WERI-Rb-1 (cell line): Measurements from ENCODE around the gene PLCH1.

Source experiments
- DNase-seq: peaks from one replicate; pipeline ENCODE4 v3.0.0-alpha.2; 2020
- H3K27ac ChIP-seq: fragments of 250-450 bp; sonication (Bioruptor Pico); 2 replicates; pipeline ENCODE4 v1.5.1; 2020; ENCODE audit warnings: mild to moderate bottlenecking, moderate library complexity
- H3K27me3 ChIP-seq: fragments of 250-450 bp; sonication (Bioruptor Pico); 2 replicates; pipeline ENCODE4 v1.5.1; 2021; ENCODE audit warnings: mild to moderate bottlenecking, low read depth, moderate library complexity; ENCODE audit not compliant: insufficient read depth, severe bottlenecking
- H3K36me3 ChIP-seq: fragments of 250-450 bp; sonication (Bioruptor Pico); 2 replicates; pipeline ENCODE4 v1.5.1; 2020; ENCODE audit warnings: mild to moderate bottlenecking, moderate library complexity
- H3K4me3 ChIP-seq: 2 replicates; pipeline ENCODE4 v1.5.1; 2011; ENCODE audit warnings: low read depth, mild to moderate bottlenecking, control low read depth, low read length
- H3K9me3 ChIP-seq: fragments of 250-450 bp; sonication (Bioruptor Pico); 2 replicates; pipeline ENCODE4 v1.5.1; 2021; ENCODE audit warnings: mild to moderate bottlenecking, moderate library complexity; ENCODE audit not compliant: severe bottlenecking
- TF ChIP-seq, protein P1 (sequence below): IDR thresholded peaks from 2 replicates; pipeline ENCODE4 v1.5.1; 2011; ENCODE audit warnings: low read depth, mild to moderate bottlenecking, control low read depth, inconsistent platforms, low read length

Gene PLCH1

DNA sequence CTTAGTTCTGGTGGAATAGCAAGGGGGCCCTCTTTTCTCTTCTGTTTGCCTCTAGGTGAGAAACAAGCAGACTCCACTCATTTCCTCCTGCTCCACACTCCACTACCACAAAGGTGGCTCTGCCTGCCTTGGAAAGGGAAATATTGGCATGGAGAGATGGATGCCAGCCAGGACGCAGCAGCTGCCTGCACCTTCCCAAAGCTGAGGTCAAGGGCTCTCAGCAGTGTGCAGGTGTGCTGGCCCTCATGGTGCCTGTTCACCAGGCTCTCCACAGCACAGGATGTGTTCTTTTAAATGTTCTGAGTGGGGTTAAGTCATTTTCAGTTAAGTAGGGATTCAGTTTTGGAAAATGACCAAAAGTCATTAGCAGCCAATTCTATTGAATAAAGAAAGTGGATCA, 240.2 kb downstream of the PLCH1 start:
- no peaks in the 10 kb centered on the region for H3K36me3 ChIP-seq
- no peak for DNase-seq
- H3K27me3 ChIP-seq: no peaks in the 10 kb centered on the region
- H3K27ac ChIP-seq: no peak overlapping the region
- TF ChIP-seq, protein P1, sequence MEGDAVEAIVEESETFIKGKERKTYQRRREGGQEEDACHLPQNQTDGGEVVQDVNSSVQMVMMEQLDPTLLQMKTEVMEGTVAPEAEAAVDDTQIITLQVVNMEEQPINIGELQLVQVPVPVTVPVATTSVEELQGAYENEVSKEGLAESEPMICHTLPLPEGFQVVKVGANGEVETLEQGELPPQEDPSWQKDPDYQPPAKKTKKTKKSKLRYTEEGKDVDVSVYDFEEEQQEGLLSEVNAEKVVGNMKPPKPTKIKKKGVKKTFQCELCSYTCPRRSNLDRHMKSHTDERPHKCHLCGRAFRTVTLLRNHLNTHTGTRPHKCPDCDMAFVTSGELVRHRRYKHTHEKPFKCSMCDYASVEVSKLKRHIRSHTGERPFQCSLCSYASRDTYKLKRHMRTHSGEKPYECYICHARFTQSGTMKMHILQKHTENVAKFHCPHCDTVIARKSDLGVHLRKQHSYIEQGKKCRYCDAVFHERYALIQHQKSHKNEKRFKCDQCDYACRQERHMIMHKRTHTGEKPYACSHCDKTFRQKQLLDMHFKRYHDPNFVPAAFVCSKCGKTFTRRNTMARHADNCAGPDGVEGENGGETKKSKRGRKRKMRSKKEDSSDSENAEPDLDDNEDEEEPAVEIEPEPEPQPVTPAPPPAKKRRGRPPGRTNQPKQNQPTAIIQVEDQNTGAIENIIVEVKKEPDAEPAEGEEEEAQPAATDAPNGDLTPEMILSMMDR: no peak
- H3K4me3 ChIP-seq: no peak overlapping the region
- no peaks in the 10 kb centered on the region for H3K9me3 ChIP-seq

DNA sequence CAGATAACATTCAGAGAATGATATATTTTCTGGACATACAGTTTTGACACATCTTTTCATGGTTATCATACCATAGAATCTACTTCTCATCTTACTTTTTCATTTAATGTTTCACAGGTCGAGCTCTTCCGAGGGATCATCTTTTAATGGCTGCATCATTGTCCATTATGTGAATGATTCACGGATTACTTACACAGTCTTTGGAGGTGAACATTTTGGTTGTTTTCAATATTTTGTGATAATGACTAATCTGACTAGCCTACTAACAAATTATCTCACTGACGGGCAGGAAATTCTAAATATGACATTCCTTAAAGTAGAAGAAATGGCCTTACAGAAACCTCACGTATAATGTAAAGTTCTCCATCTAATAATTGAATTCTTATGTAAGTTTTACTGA, 242.2 kb downstream of the PLCH1 start:
- no peak for DNase-seq

DNA sequence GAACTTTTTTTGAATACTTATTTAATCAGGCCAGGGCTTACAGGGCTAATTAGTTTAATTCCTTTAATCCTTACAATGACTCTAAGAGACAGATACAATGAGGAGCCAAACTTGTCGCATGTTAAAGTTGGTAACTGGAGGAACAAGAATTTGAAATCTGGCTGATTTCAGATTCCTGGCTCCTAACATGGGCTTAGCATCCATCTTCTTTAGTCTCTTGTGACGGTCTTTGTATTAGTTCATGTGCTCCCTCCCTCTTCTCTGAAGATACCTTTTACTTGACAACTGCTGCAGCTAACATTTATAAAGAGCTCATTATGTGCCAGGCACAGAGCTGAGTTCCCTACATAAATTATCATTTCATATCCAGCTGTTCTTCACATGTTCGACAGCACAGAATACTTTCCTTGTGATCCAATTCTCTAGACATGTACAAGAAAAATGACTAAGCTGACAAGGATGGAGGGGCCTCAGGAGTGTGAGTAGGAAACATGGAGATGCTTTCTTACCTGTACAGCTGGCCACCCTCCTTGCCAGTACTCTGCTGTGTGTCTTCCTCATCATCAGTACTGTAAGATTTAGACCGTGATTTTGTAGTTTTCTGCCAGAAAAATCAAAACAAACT, 244.6 kb downstream of the PLCH1 start:
- TF ChIP-seq, protein P1: no peak
- H3K36me3 ChIP-seq: no peaks in the 10 kb centered on the region
- no peaks in the 10 kb centered on the region for H3K9me3 ChIP-seq
- H3K4me3 ChIP-seq: no peak overlapping the region
- no peak overlapping the region for H3K27ac ChIP-seq
- no peaks in the 10 kb centered on the region for H3K27me3 ChIP-seq
- no peak for DNase-seq

More for the DNA sequence above, 242.2 kb downstream of the PLCH1 start:
- H3K27me3 ChIP-seq: no peaks in the 10 kb centered on the region
- TF ChIP-seq, protein P1: no peak
- H3K4me3 ChIP-seq: no peak overlapping the region
- no peaks in the 10 kb centered on the region for H3K9me3 ChIP-seq
- H3K36me3 ChIP-seq: no peaks in the 10 kb centered on the region
- H3K27ac ChIP-seq: no peak overlapping the region

DNA sequence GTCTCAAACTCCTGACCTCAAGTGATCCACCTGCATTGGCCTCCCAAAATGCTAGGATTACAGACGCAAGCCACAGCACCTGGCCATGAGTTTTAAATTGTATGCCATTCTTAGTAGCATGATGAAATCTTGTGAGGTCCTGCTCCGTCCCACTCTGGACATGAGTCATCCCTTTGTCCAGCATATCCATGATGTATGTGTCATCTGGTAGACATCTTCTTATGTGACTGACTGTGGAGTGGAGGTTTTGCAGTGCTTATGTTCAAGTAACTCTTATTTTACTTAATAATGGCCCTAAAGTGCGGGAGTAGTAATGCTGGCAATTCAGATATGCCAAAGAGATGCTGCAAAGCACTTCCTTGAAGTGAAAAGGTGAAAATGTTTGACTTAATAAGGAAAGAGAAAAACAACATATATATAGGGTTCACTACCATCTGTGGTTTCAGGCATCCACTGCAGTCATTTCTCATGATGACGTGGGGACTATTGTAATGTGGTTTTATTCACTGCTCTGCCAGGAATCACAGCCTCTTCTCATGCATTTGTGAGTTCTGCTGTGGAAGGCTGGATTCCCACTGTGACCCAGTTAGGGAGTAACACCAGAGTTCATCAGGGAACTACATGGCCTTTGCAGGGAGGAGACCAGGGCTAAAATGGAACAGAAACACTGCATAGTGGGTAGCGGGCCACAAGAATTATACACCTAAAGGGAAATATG, 246.8 kb downstream of the PLCH1 start:
- Histone ChIP-seq H3K9me3 (no peaks in the 10 kb centered on the region), H3K4me3 (no peak overlapping the region), H3K27ac (no peak overlapping the region), H3K27me3 (no peaks in the 10 kb centered on the region), H3K36me3 (no peaks in the 10 kb centered on the region)
- TF ChIP-seq, protein P1: no peak
- no peak for DNase-seq

DNA sequence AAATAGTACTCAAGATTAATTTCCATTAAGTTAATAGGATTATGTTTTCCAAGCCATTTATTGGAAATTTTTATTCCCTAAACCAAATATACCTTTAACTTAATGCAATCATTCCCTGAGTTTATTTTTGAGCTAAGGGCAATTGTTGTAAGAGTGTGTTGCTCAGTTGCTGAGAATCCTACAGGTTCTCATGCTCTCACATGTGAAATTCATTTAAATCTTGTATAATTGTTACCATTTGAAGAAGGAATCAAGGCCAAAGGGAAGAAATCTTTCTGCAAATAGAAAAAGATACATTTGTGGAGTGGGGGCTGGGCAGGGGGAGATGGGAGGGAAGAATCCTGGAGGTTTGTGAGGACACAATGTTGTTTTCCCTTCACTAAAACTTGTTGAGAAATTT, 248.7 kb downstream of the PLCH1 start:
- no peak for DNase-seq
- no peaks in the 10 kb centered on the region for H3K36me3 ChIP-seq
- no peaks in the 10 kb centered on the region for H3K9me3 ChIP-seq

More for the DNA sequence above, 248.7 kb downstream of the PLCH1 start:
- no peaks in the 10 kb centered on the region for H3K27me3 ChIP-seq
- no peak overlapping the region for H3K27ac ChIP-seq
- H3K4me3 ChIP-seq: no peak overlapping the region
- TF ChIP-seq, protein P1: no peak
